A549 treated with ZK216348 at 1 μM for 4 hours (cell line): ENCODE results near the gene CEP131. TPM values are rescaled to one million over a fixed set of nuclear protein-coding genes. Genes with fewer than 3 reads are reported as not detected.

Experiments
- total RNA-seq: library from RNA; stranded (reverse); fragments of 200-300 nt; extraction: Qiagen RNA extraction; gene quantifications from 5 replicates; pipeline ENCODE4 v1.2.3, GENCODE V29; 2022; ENCODE audit warnings: low read depth

The CEP131 gene
- total RNA-seq, result 5.3 to 11.0 TPM (median 8.9 TPM) in 5 replicates

GRCh38 chr17:81222906-81223761, at the start of gene CEP131:
CEP131 (minus strand) TSS chr17:81222965; CDS start chr17:81220056, 2,909 bp downstream.

GRCh38 chr17:81238815-81239713, 16.3 kb upstream of the CEP131 start, which contains the start of the genes NDUFAF8 and TEPSIN:
NDUFAF8 (plus strand) TSS chr17:81239318; CDS start chr17:81239364, 46 bp downstream.
TEPSIN (minus strand) TSS chr17:81239055; CDS start chr17:81239033, 22 bp downstream.

GRCh38 chr17:81166033-81166492, 56.7 kb downstream of the CEP131 start, which contains the start of gene AATK:
AATK (minus strand) TSS chr17:81166221; CDS start chr17:81165992, 229 bp downstream.

GRCh38 chr17:81165246-81166032, 57.3 kb downstream of the CEP131 start, which contains the start of gene PVALEF:
PVALEF (plus strand) TSS chr17:81165507; CDS start chr17:81181227, 15,720 bp downstream.

Other genes starting within 250 kb of the CEP131 start
- gene CHMP6, start 231.1 kb downstream of the CEP131 start, total RNA-seq, result 29.1 to 38.1 TPM (median 32.9 TPM) in 5 replicates
- 70.4 to 97.3 TPM (median 87.6 TPM) in 5 replicates for gene BAIAP2, start 187.8 kb downstream of the CEP131 start, total RNA-seq
- gene PVALEF, start 57.5 kb downstream of the CEP131 start, total RNA-seq, result not detected in 5 replicates
- gene AATK, start 56.7 kb downstream of the CEP131 start, total RNA-seq, result 0.17 to 0.78 TPM (median 0.57 TPM) in 5 replicates
- gene TEPSIN, start 16.1 kb upstream of the CEP131 start, total RNA-seq, result 13.8 to 32.7 TPM (median 29.2 TPM) in 5 replicates
- gene NDUFAF8, start 16.4 kb upstream of the CEP131 start, total RNA-seq, result 107 to 239 TPM (median 229 TPM) in 5 replicates
- gene SLC38A10, start 72.3 kb upstream of the CEP131 start, total RNA-seq, result 35.9 to 84.0 TPM (median 80.3 TPM) in 5 replicates
- gene BAHCC1, start 172.5 kb upstream of the CEP131 start, total RNA-seq, result 6.5 to 12.9 TPM (median 12.1 TPM) in 5 replicates